Diencephalon (tissue), 1 donor: ENCODE results near the gene CA5B. TPM values are rescaled to one million over a fixed set of nuclear protein-coding genes. Genes with fewer than 3 reads are reported as not detected.

Source experiments
- small RNA-seq: library from RNA; depleted of rRNA; stranded (forward); fragments of <200 nt; gene quantifications from one replicate; pipeline ENCODE3, GENCODE V24; 2014
- total RNA-seq: library from RNA; depleted of rRNA; stranded (reverse); fragments of >200 nt; gene quantifications from one replicate; pipeline ENCODE4 v1.2.3, GENCODE V29; 2014

CA5B gene
- total RNA-seq = 5.8 TPM

GRCh38 chrX:15737959-15738902, at the start of gene CA5B:
Gene CA5B, plus strand, starts transcription at chrX:15738270. Its CDS starts 11,754 bp downstream, at chrX:15750024.

GRCh38 chrX:15789979-15790768, 52.1 kb downstream of the CA5B start, which contains the start of gene ZRSR2:
Gene ZRSR2, plus strand, starts transcription at chrX:15790484. Its CDS starts 12 bp downstream, at chrX:15790496.

Small RNAs within 50 kb of the gene (small RNA-seq; reads per million reads assigned to genes)
- gene RF00409 = not detected

Other genes starting within 250 kb of the CA5B start
- 6.2 TPM for gene PIR, start 244.9 kb upstream of the CA5B start, total RNA-seq
- gene BMX, start 237.5 kb upstream of the CA5B start, total RNA-seq = 0.23 TPM
- not detected for gene ACE2, start 137.3 kb upstream of the CA5B start, total RNA-seq
- 0.46 TPM for gene CLTRN, start 73.5 kb upstream of the CA5B start, total RNA-seq
- gene ZRSR2, start 52.2 kb downstream of the CA5B start, total RNA-seq = 5.8 TPM
- gene AP1S2, start 116.5 kb downstream of the CA5B start, total RNA-seq = 120 TPM